ENCODE results near the gene RAB34. TPM values are rescaled to one million over a fixed set of nuclear protein-coding genes. Genes with fewer than 3 reads are reported as not detected.
A peak's percentile ranks its signal among the peaks of the same experiment; 100 is the strongest.

The RAB34 gene, protein sequence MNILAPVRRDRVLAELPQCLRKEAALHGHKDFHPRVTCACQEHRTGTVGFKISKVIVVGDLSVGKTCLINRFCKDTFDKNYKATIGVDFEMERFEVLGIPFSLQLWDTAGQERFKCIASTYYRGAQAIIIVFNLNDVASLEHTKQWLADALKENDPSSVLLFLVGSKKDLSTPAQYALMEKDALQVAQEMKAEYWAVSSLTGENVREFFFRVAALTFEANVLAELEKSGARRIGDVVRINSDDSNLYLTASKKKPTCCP
- 153 TPM in 2 replicates for total RNA-seq
- long read RNA-seq, transcript RAB34-204 (10 exons, 1,766 nt) = major isoform, 62 of 284 reads
- long read RNA-seq, transcript RAB34-203 (10 exons, 1,597 nt) = minor isoform, 11 of 284 reads
- long read RNA-seq, transcript RAB34-201 (11 exons, 1,592 nt) = minor isoform, 53 of 284 reads
- long read RNA-seq, transcript RAB34-210 (11 exons, 863 nt) = minor isoform, 27 of 284 reads
- long read RNA-seq, partial matches to known transcripts = 45 of 284 reads
- long read RNA-seq, other reads (novel, unspliced or antisense) = 79 of 284 reads

- DNase-seq (ENCODE audit: extremely low spot score, unreplicated experiment) = peak; percentile 96
- Mint-ChIP-seq H3K27ac (ENCODE audit: unreplicated experiment) (peak within 1 kb of the TSS; percentile 97), H3K4me3 (ENCODE audit: unreplicated experiment) (peak within 1 kb of the TSS; percentile 81), H3K27me3 (ENCODE audit: unreplicated experiment) (no peaks in the 10 kb centered on the region), H3K4me1 (ENCODE audit: unreplicated experiment) (peaks cover 54% of the 10 kb centered on the region), H3K36me3 (ENCODE audit: unreplicated experiment) (peaks cover 30% of the 10 kb centered on the region), H3K9me3 (ENCODE audit: unreplicated experiment) (no peaks in the 10 kb centered on the region)
- peak; percentile 55 for TF ChIP-seq CTCF (IDR thresholded peaks at IDR 0.05)
Measured at GRCh38 chr17:28717578-28718332, at the start of gene RAB34. RAB34 (minus strand) TSS chr17:28717868; CDS start chr17:28717266, 602 bp downstream.

- H3K27ac Mint-ChIP-seq (ENCODE audit: unreplicated experiment) = no peak overlapping the region
- peaks cover 13% of the 10 kb centered on the region for H3K4me1 Mint-ChIP-seq (ENCODE audit: unreplicated experiment)
- H3K27me3 Mint-ChIP-seq (ENCODE audit: unreplicated experiment) = no peaks in the 10 kb centered on the region
- H3K36me3 Mint-ChIP-seq (ENCODE audit: unreplicated experiment) = peaks cover 2% of the 10 kb centered on the region
- no peak overlapping the region for H3K4me3 Mint-ChIP-seq (ENCODE audit: unreplicated experiment)
- TF ChIP-seq CTCF (IDR thresholded peaks at IDR 0.05) = no peak
- no peak for DNase-seq (ENCODE audit: extremely low spot score, unreplicated experiment)
- H3K9me3 Mint-ChIP-seq (ENCODE audit: unreplicated experiment) = no peaks in the 10 kb centered on the region
Measured at GRCh38 chr17:28765038-28765437, 47.4 kb upstream of the RAB34 start.

DNA sequence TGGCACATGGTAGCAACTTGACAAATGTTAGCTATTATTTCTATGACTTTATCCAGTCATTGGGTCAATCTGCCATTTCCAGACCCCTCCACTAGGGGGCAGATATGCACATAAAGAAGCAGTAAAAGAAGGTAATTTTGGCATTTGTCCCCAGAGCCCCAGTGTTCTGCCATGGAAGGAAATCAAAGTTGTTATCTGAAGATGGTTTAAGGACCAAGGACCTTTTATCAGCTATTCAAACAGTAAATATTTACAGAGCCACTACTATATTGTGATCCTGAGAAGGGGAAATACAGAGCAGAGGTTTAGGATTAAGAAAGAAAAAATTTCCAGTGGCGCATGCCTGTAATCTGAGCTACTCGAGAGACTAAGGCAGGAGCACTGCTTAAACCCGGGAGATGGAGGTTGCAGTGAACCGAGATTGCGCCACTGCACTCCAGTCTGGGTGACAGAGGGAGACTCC, 46.2 kb upstream of the RAB34 start:
- no peak overlapping the region for H3K4me3 Mint-ChIP-seq (ENCODE audit: unreplicated experiment)
- no peaks in the 10 kb centered on the region for H3K27me3 Mint-ChIP-seq (ENCODE audit: unreplicated experiment)
- no peaks in the 10 kb centered on the region for H3K9me3 Mint-ChIP-seq (ENCODE audit: unreplicated experiment)
- peaks cover 5% of the 10 kb centered on the region for H3K36me3 Mint-ChIP-seq (ENCODE audit: unreplicated experiment)
- peak overlapping the region; percentile 36 for H3K27ac Mint-ChIP-seq (ENCODE audit: unreplicated experiment)
- TF ChIP-seq CTCF (IDR thresholded peaks at IDR 0.05) = peak; percentile 94
- H3K4me1 Mint-ChIP-seq (ENCODE audit: unreplicated experiment) = peaks cover 13% of the 10 kb centered on the region
- no peak for DNase-seq (ENCODE audit: extremely low spot score, unreplicated experiment)

DNA sequence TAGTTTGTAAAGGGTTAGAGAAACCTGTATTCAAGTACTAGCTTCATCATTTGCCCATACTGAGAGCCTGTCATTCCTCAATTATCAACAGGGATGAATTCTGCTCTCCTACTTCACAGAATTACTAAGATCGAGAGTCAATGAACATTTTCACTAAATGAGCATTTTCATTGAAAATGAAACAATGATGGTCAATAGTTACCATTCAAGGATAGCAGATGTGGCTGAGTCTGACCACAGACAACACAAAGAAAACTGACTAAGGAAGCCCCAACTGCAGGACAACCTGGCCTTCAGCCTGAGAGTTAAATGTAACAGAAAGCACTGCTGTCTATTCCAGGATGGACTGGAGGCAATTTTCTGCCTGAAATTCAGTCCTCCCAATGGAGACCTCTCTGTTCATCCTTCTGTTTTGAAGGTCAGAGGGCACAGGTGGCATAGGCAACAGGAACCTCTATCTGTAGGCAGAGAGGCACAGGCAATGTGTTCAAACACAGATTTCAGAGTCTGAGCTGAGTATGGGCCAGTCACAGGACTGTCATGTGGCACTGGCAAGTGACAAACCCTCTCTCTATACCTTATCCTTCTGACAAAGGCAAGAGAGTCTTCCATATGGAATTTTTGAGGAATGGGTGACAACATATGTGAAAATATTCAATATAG, 45.6 kb upstream of the RAB34 start:
- Mint-ChIP-seq H3K36me3 (ENCODE audit: unreplicated experiment) (peaks cover 6% of the 10 kb centered on the region), H3K9me3 (ENCODE audit: unreplicated experiment) (no peaks in the 10 kb centered on the region)
- TF ChIP-seq CTCF (IDR thresholded peaks at IDR 0.05) = no peak

More for the DNA sequence above, 45.6 kb upstream of the RAB34 start:
- Mint-ChIP-seq H3K4me3 (ENCODE audit: unreplicated experiment) (no peak overlapping the region), H3K27me3 (ENCODE audit: unreplicated experiment) (no peaks in the 10 kb centered on the region), H3K27ac (ENCODE audit: unreplicated experiment) (no peak overlapping the region), H3K4me1 (ENCODE audit: unreplicated experiment) (peaks cover 13% of the 10 kb centered on the region)
- no peak for DNase-seq (ENCODE audit: extremely low spot score, unreplicated experiment)

Measured in osteocyte (in vitro differentiated cells).